Measurements from ENCODE around the gene DENND6A.

DNA sequence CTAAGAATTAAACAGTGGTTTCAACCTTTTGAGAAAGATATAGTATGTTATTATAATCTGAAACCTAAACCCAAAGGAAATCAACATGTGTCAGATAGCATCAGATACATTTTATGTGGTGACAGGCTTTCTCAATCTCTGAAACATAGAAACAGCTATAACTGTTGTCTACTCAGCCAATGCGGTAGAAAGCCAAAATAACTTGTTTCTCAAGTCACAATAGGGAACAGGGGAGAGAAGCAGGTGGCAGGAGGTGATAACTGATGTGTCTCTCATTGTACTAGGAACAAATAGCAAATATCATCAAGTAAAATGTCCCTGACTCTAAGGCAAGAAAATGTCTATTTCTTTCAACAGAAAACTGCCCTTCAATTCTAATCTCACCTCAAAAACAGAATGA lies 38.6 kb downstream of the DENND6A start:
- TF ChIP-seq POLR2AphosphoS5 (IDR thresholded peaks at IDR 0.05) (no peak), CTCF (IDR thresholded peaks at IDR 0.05 in 8 of 11, conservative IDR thresholded peaks at IDR 0.05 in 3 of 11) (no peak)
